ENCODE measurements around the gene OLFM3. TPM values are rescaled to one million over a fixed set of nuclear protein-coding genes. Genes with fewer than 3 reads are reported as not detected.

OLFM3 gene
- total and polyA plus RNA-seq, 2 donors = 2.3 TPM; not detected in 1

DNA sequence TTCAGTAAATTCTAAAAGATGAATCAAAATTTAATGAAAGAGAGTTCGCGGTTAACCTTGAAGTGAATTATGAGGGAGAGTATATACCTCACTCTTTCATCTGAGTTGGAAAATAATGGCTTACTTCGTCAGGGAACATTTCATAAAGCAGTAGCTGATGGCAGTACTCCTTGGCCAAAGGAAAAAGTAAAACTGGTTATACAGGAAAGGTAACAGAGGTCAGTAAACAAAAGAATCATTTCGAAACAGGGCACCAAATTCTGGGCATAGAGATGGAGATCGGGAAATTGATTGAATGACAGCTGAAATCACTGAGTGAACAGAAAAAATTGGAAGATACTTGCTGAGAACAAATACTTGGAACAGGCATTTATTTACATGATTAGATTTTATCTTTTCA, 199.0 kb downstream of the OLFM3 start:
- H3K36me3 ChIP-seq (ENCODE audit: insufficient read depth) = no peaks in the 10 kb centered on the region
- H3K4me1 ChIP-seq (ENCODE audit: insufficient read depth) = no peaks in the 10 kb centered on the region
- WGBS = 83% methylated on average over 5 of the region's 5 CpGs
- no peak overlapping the region for H3K27ac ChIP-seq (ENCODE audit: low read depth)
- DNase-seq (ENCODE audit: extremely low spot score) = no peak
- H3K4me3 ChIP-seq (ENCODE audit: low read depth, low read length) = no peak overlapping the region

DNA sequence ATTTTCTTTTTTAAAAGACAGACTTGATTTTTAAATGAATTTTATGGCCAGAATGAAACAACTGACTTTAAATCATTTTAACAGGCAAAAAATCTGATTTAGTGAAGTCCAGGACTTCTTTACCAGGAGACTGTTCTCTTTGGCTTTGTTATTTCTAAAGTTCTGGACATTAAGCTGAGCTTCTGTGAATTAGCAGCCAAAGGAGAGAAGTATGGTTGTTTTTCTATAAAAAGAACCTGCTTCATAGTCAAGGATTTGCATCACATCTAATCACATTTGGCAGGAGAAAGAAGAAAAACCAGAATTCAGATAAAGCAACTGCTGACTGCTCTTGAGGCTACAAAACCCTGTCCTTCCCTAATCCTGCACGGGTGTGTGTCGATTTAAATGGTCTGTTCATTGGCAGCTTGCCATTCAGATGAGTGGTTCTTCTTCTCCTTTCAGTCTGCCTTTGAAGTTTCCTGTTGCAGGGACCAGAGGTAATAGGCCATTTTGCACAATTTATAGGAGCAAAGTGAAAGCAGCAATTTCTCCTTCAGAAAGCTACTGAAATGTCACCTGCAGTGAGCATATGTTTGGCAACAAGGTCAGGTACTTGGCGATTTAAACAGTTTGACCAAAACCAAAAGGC, 215.4 kb downstream of the OLFM3 start:
- Histone ChIP-seq H3K36me3 (ENCODE audit: insufficient read depth) (no peaks in the 10 kb centered on the region), H3K4me3 (ENCODE audit: low read depth, low read length) (no peak overlapping the region), H3K4me1 (ENCODE audit: insufficient read depth) (no peaks in the 10 kb centered on the region), H3K27ac (ENCODE audit: low read depth) (no peak overlapping the region)
- peak; percentile 17 for DNase-seq (ENCODE audit: extremely low spot score)
- 20% methylated on average over 3 of the region's 3 CpGs for WGBS

DNA sequence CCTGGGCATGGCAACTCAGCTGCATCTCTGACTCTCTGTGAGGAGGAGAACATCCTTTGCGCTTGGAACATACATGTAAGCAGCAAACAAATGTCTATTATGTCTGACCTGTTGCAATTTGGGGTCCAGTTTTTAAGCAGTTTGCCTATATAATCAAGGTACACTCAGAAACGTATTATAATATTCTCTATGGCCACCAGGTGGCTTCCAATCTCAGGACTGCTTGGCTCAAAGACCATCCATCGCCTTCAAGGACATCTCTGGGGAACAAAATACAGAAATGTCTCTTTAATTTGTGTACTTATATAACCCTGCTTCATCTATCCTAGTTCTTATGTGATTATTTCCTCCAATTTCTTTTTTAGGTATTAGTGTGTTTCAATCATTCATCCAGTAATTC, 227.2 kb downstream of the OLFM3 start:
- Histone ChIP-seq H3K4me3 (ENCODE audit: low read depth, low read length) (no peak overlapping the region), H3K4me1 (ENCODE audit: insufficient read depth) (no peaks in the 10 kb centered on the region), H3K27ac (ENCODE audit: low read depth) (no peak overlapping the region), H3K36me3 (ENCODE audit: insufficient read depth) (no peaks in the 10 kb centered on the region)
- WGBS = 68% methylated on average over 3 of the region's 3 CpGs
- no peak for DNase-seq (ENCODE audit: extremely low spot score)

DNA sequence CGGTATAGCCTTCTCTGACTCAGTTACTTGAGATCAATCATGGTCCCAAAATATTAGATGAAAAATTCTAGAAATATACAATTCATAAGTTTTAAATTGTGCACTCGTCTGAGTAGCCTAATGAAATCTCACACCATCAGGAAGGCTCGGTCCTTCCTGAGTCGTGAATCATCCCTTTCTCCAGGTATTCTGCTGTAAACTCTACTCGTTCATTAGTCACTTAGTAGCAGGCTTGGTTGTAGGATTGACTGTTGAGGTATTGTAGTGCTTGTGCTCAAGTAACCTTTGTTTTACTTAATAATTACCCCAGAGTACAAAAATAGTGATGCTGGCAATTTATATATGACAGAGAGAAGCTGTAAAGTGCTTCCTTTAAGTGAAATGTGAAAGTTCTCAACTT, 238.7 kb downstream of the OLFM3 start:
- no peak overlapping the region for H3K27ac ChIP-seq (ENCODE audit: low read depth)
- no peaks in the 10 kb centered on the region for H3K36me3 ChIP-seq (ENCODE audit: insufficient read depth)
- WGBS = 84% methylated on average over 5 of the region's 5 CpGs
- H3K4me1 ChIP-seq (ENCODE audit: insufficient read depth) = no peaks in the 10 kb centered on the region
- DNase-seq (ENCODE audit: extremely low spot score) = no peak
- no peak overlapping the region for H3K4me3 ChIP-seq (ENCODE audit: low read depth, low read length)

DNA sequence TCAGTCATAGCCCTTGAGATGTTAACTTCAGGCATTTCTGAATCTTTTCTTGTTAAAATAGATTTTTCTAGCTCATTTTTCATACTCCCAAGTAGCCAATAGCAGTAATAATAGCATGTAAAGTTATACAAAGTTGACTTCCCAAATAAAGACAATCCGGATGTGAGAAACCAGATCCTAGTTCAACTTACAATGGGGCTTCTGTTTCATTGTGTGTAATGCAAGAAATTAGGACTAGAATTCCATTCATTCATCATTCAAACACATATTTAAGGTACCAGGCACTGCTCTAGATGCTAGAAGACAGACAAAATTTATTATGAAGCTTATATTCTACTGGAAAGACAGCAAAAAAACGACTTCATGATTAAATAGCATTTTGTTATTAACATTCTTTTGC, 240.3 kb downstream of the OLFM3 start:
- Histone ChIP-seq H3K36me3 (ENCODE audit: insufficient read depth) (no peaks in the 10 kb centered on the region), H3K4me1 (ENCODE audit: insufficient read depth) (no peaks in the 10 kb centered on the region), H3K4me3 (ENCODE audit: low read depth, low read length) (no peak overlapping the region), H3K27ac (ENCODE audit: low read depth) (no peak overlapping the region)
- no peak for DNase-seq (ENCODE audit: extremely low spot score)
- WGBS = 64% methylated on average over 2 of the region's 2 CpGs

Small RNAs within 50 kb of the gene (small RNA-seq; reads per million reads assigned to genes)
- gene RNU6-352P = not detected
